ENCODE results near the gene GDPD1. TPM values are rescaled to one million over a fixed set of nuclear protein-coding genes. Genes with fewer than 3 reads are reported as not detected.

The GDPD1 gene
- total RNA-seq, 1 experiment from 2014 or later = 6.0 TPM

DNA sequence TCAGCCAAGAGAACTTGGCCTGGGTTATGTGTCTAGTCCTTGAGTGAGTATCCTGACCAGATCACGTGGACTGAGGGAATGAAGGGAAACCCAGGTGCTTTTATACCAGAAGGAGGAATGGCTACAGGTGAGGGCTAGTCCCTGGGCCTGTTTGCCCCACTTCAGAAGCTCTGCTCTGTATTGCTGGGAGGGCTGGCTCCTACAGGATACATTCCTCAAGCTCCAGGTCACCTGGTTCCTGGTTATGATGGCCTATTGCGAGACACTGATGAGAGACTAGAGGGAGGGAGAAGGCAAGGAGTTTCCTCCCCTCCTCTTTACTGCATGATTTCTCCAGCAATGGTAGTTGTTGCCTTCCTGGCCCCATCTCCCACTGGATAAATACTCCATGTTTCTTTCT lies 29.5 kb upstream of the GDPD1 start:
- no peaks in the 10 kb centered on the region for H3K27me3 Mint-ChIP-seq (ENCODE audit: low read depth)
- H3K4me3 Mint-ChIP-seq = no peak overlapping the region
- ChIA-PET CTCF (no interaction called here), POLR2A (no interaction called here)
- H3K9me3 Mint-ChIP-seq = no peaks in the 10 kb centered on the region
- TF ChIP-seq KAT7 (CRISPR knock-in tag; IDR thresholded peaks at IDR 0.05; ENCODE audit: borderline replicate concordance) = no peak
- TF ChIP-seq CDX4 (CRISPR knock-in tag; IDR thresholded peaks at IDR 0.05; ENCODE audit: borderline replicate concordance) = no peak
- TF ChIP-seq, protein P1, sequence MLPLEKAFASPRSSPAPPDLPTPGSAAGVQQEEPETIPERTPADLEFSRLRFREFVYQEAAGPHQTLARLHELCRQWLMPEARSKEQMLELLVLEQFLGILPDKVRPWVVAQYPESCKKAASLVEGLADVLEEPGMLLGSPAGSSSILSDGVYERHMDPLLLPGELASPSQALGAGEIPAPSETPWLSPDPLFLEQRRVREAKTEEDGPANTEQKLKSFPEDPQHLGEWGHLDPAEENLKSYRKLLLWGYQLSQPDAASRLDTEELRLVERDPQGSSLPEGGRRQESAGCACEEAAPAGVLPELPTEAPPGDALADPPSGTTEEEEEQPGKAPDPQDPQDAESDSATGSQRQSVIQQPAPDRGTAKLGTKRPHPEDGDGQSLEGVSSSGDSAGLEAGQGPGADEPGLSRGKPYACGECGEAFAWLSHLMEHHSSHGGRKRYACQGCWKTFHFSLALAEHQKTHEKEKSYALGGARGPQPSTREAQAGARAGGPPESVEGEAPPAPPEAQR (CRISPR knock-in tag; IDR thresholded peaks at IDR 0.05) = no peak
- TF ChIP-seq CREM (CRISPR knock-in tag; IDR thresholded peaks at IDR 0.05) = no peak
- TF ChIP-seq, protein P2, sequence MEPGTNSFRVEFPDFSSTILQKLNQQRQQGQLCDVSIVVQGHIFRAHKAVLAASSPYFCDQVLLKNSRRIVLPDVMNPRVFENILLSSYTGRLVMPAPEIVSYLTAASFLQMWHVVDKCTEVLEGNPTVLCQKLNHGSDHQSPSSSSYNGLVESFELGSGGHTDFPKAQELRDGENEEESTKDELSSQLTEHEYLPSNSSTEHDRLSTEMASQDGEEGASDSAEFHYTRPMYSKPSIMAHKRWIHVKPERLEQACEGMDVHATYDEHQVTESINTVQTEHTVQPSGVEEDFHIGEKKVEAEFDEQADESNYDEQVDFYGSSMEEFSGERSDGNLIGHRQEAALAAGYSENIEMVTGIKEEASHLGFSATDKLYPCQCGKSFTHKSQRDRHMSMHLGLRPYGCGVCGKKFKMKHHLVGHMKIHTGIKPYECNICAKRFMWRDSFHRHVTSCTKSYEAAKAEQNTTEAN (CRISPR knock-in tag; IDR thresholded peaks at IDR 0.05) = no peak
- TF ChIP-seq MYBL2 (CRISPR knock-in tag; IDR thresholded peaks at IDR 0.05) = no peak
- no peak for TF ChIP-seq ELF4 (CRISPR knock-in tag; IDR thresholded peaks at IDR 0.05; ENCODE audit: low read depth)
- no peak for TF ChIP-seq ZNF121 (CRISPR knock-in tag; IDR thresholded peaks at IDR 0.05)
- TF ChIP-seq, protein P3, sequence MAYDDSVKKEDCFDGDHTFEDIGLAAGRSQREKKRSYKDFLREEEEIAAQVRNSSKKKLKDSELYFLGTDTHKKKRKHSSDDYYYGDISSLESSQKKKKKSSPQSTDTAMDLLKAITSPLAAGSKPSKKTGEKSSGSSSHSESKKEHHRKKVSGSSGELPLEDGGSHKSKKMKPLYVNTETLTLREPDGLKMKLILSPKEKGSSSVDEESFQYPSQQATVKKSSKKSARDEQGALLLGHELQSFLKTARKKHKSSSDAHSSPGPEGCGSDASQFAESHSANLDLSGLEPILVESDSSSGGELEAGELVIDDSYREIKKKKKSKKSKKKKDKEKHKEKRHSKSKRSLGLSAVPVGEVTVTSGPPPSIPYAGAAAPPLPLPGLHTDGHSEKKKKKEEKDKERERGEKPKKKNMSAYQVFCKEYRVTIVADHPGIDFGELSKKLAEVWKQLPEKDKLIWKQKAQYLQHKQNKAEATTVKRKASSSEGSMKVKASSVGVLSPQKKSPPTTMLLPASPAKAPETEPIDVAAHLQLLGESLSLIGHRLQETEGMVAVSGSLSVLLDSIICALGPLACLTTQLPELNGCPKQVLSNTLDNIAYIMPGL (CRISPR knock-in tag; IDR thresholded peaks at IDR 0.05) = no peak
- no peak for TF ChIP-seq ZNF317 (CRISPR knock-in tag; IDR thresholded peaks at IDR 0.05; ENCODE audit: borderline replicate concordance, low read depth)
- TF ChIP-seq SOX15 (CRISPR knock-in tag; IDR thresholded peaks at IDR 0.05) = no peak
- TF ChIP-seq ZNF396 (CRISPR knock-in tag; IDR thresholded peaks at IDR 0.05; ENCODE audit: borderline replicate concordance) = no peak
- no peak for TF ChIP-seq ARID4B (CRISPR knock-in tag; IDR thresholded peaks at IDR 0.05; ENCODE audit: borderline replicate concordance)
- no peak for TF ChIP-seq FOXJ3 (CRISPR knock-in tag; IDR thresholded peaks at IDR 0.05; ENCODE audit: borderline replicate concordance)
- no peak for TF ChIP-seq NFATC4 (CRISPR knock-in tag; IDR thresholded peaks at IDR 0.05)
- H3K27ac Mint-ChIP-seq = no peak overlapping the region
- ATAC-seq = no peak
- H3K36me3 Mint-ChIP-seq = peaks cover 59% of the 10 kb centered on the region
- DNase-seq (ENCODE audit: low spot score) = no peak
- H3K4me1 Mint-ChIP-seq = no peaks in the 10 kb centered on the region

DNA sequence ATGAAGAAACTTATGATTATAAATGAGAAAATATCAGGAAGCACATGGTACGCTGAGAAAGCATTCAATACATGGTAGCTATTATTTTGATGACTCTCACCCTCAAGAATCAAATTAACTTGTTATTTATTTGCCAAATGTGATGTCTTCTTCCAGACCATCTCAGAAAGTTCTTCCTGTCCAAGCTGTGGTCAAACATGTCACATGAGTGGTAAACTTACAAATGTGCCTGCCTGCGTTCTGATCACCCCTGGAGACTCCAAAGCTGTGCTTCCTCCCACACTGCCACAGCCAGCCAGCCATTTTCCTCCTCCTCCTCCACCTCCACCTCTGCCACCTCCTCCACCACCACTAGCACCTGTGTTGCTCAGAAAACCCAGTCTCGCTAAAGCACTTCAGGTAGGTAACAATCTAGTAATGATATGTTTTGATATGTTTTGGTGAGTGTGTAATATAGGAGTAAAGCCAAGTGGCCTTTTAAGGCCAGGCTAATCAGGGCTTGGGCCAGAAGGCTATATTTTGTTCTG lies 26.9 kb upstream of the GDPD1 start:
- CTCF ChIA-PET = no interaction called here
- ATAC-seq = no peak
- DNase-seq (ENCODE audit: low spot score) = no peak
- no peak overlapping the region for H3K4me3 Mint-ChIP-seq
- TF ChIP-seq ZNF281 (CRISPR knock-in tag; IDR thresholded peaks at IDR 0.05) = no peak
- TF ChIP-seq, protein P4, sequence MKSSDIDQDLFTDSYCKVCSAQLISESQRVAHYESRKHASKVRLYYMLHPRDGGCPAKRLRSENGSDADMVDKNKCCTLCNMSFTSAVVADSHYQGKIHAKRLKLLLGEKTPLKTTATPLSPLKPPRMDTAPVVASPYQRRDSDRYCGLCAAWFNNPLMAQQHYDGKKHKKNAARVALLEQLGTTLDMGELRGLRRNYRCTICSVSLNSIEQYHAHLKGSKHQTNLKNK (CRISPR knock-in tag; IDR thresholded peaks at IDR 0.05) = no peak
- no peak for TF ChIP-seq NFYB (CRISPR knock-in tag; conservative IDR thresholded peaks at IDR 0.05; ENCODE audit: low read depth)
- H3K36me3 Mint-ChIP-seq = peaks cover 63% of the 10 kb centered on the region
- no peak overlapping the region for H3K27ac Mint-ChIP-seq
- no peaks in the 10 kb centered on the region for H3K4me1 Mint-ChIP-seq
- H3K9me3 Mint-ChIP-seq = no peaks in the 10 kb centered on the region
- POLR2A ChIA-PET = no interaction called here
- no peaks in the 10 kb centered on the region for H3K27me3 Mint-ChIP-seq (ENCODE audit: low read depth)

Data from WTC11 (cell line).